Smooth muscle cell (in vitro differentiated cells): ENCODE results near the gene GIGYF2. TPM values are rescaled to one million over a fixed set of nuclear protein-coding genes. Genes with fewer than 3 reads are reported as not detected.
A peak's percentile ranks its signal among the peaks of the same experiment; 100 is the strongest.

Source experiments
- DNase-seq: peaks from one replicate; lab custom pipeline; 2025; ENCODE audit not compliant: unreplicated experiment; lab: John Stamatoyannopoulos, UW
- H2AFZ ChIP-seq: fragments of 200-600 bp; sonication (generic); 2 replicates; pipeline ENCODE4 v1.6.0; 2016; ENCODE audit warnings: antibody characterized with exemption, low read depth, mild to moderate bottlenecking
- H3F3A ChIP-seq: fragments of 200-600 bp; sonication (generic); 2 replicates; pipeline ENCODE4 v1.6.0; 2017; ENCODE audit warnings: antibody characterized with exemption, low read depth
- H3K27ac ChIP-seq: fragments of 200-600 bp; sonication (generic); 2 replicates; pipeline ENCODE4 v1.5.1; 2016; ENCODE audit warnings: low read depth, mild to moderate bottlenecking
- H3K27me3 ChIP-seq: fragments of 200-600 bp; sonication (generic); 2 replicates; pipeline ENCODE4 v1.6.1; 2016; ENCODE audit warnings: low read depth, mild to moderate bottlenecking
- H3K36me3 ChIP-seq: fragments of 200-600 bp; sonication (generic); 2 replicates; pipeline ENCODE4 v1.5.1; 2016; ENCODE audit warnings: low read depth
- H3K4me1 ChIP-seq: fragments of 200-600 bp; sonication (generic); 2 replicates; pipeline ENCODE4 v1.5.1; 2016; ENCODE audit warnings: low read depth
- H3K4me2 ChIP-seq: fragments of 200-600 bp; sonication (generic); 2 replicates; pipeline ENCODE4 v1.6.0; 2016; ENCODE audit warnings: mild to moderate bottlenecking
- H3K4me3 ChIP-seq: fragments of 200-600 bp; sonication (generic); 2 replicates; pipeline ENCODE4 v1.5.1; 2016; ENCODE audit warnings: mild to moderate bottlenecking
- H3K79me2 ChIP-seq: fragments of 200-600 bp; sonication (generic); 2 replicates; pipeline ENCODE4 v1.6.0; 2016; ENCODE audit warnings: low read depth, mild to moderate bottlenecking
- H3K9ac ChIP-seq: fragments of 200-600 bp; sonication (generic); 2 replicates; pipeline ENCODE4 v1.6.0; 2016; ENCODE audit warnings: low read depth
- H3K9me3 ChIP-seq: fragments of 200-600 bp; sonication (generic); replicated peaks from 2 replicates; pipeline ENCODE4 v1.5.1; 2016; ENCODE audit warnings: low read depth
- H4K20me1 ChIP-seq: fragments of 200-600 bp; sonication (generic); 2 replicates; pipeline ENCODE4 v1.6.0; 2016; ENCODE audit warnings: low read depth
- CTCF ChIP-seq: fragments of 200-600 bp; sonication (generic); IDR thresholded peaks from 2 replicates; pipeline ENCODE4 v1.5.1; 2017; ENCODE audit warnings: borderline replicate concordance, mild to moderate bottlenecking, antibody characterized with exemption; ENCODE audit not compliant: insufficient read depth, poor library complexity, severe bottlenecking
- WGBS: methylation state at CpG from one replicate; pipeline ENCODE4 v1.1.7; 2016; ENCODE audit warnings: low lambda C conversion rate; 5-methylcytosine and 5-hydroxymethylcytosine counted together
- polyA plus RNA-seq: library from polyadenylated mRNA; unstranded; fragments of >200 nt; fragmentation: Nextera tagmentation; extraction: Ambion mirVana; gene quantifications from 2 replicates; pipeline ENCODE4 v1.2.1, GENCODE V29; 2016
- total RNA-seq: library from RNA; depleted of rRNA; stranded (reverse); fragments of >200 nt; gene quantifications from 2 replicates; pipeline ENCODE4 v1.2.3, GENCODE V29; 2014

Gene GIGYF2
- total and polyA plus RNA-seq, 2 experiments from 2014 or later: 16.2 to 57.6 TPM

DNA sequence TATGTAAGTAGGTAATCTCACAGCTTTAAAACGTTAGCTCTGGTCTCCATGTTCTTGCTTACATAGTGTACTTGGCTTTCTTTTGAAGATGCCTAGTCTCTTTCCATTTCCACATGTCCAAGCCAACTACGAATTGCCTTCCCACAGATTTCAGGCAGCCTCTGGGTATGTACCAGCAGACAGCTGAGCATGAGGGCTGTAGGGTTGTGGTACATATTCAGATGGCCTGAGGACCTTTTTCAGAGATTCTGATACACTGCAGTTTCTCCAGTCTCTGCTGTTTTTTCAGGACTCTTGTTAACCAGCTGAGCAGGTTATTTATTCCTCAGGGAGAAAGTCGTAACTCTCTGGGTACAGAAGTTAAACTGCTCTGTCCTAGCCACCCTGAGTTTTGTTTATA is 82.3 kb downstream of the GIGYF2 start:
- no peaks in the 10 kb centered on the region for H3K27me3 ChIP-seq
- WGBS: 72% methylated on average over 3 of the region's 3 CpGs
- no peaks in the 10 kb centered on the region for H3K9me3 ChIP-seq
- no peak for TF ChIP-seq CTCF
- DNase-seq: no peak
- H3F3A ChIP-seq: peaks cover 3% of the 10 kb centered on the region
- H3K36me3 ChIP-seq: no peaks in the 10 kb centered on the region
- H3K9ac ChIP-seq: no peak overlapping the region
- H3K79me2 ChIP-seq: no peaks in the 10 kb centered on the region
- H4K20me1 ChIP-seq: peaks cover 7% of the 10 kb centered on the region
- no peak overlapping the region for H3K4me3 ChIP-seq
- H3K4me1 ChIP-seq: peaks cover 15% of the 10 kb centered on the region
- H2AFZ ChIP-seq: no peak overlapping the region
- no peak overlapping the region for H3K4me2 ChIP-seq
- no peak overlapping the region for H3K27ac ChIP-seq

DNA sequence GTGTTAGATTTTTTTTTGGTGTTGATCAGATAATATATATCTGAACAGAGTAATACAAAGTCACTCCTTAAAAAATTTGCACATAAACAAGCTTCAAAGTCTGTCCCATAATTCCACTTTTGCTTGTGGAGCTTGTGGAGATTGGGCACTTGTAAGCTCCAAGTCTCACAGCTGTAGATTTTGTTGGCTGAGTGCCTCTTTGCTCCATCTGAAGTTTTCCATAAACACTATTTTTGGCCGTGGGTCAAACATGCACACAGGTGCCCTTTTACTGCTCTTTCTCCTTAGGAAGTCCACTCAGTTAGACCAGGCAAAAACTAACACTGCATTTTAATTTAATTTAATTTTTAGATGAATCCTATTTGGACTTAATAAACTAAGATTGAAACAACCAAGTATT is 82.8 kb downstream of the GIGYF2 start:
- no peak overlapping the region for H3K4me3 ChIP-seq
- peaks cover 3% of the 10 kb centered on the region for H3F3A ChIP-seq
- H3K4me1 ChIP-seq: peaks cover 15% of the 10 kb centered on the region
- no peak overlapping the region for H3K27ac ChIP-seq
- H3K79me2 ChIP-seq: no peaks in the 10 kb centered on the region
- TF ChIP-seq CTCF: no peak
- H3K9me3 ChIP-seq: no peaks in the 10 kb centered on the region
- H2AFZ ChIP-seq: no peak overlapping the region
- no peaks in the 10 kb centered on the region for H3K27me3 ChIP-seq
- no peak overlapping the region for H3K9ac ChIP-seq
- H4K20me1 ChIP-seq: peaks cover 7% of the 10 kb centered on the region
- no peaks in the 10 kb centered on the region for H3K36me3 ChIP-seq
- 95% methylated on average over 1 of the region's 1 CpG for WGBS
- no peak overlapping the region for H3K4me2 ChIP-seq
- DNase-seq: no peak

GRCh38 chr2:232781765-232782164 is 84.6 kb downstream of the GIGYF2 start:
- H3K4me1 ChIP-seq: peaks cover 9% of the 10 kb centered on the region
- no peak for DNase-seq
- H3K9me3 ChIP-seq: no peaks in the 10 kb centered on the region
- no peak overlapping the region for H3K4me2 ChIP-seq
- H4K20me1 ChIP-seq: peaks cover under 1% of the 10 kb centered on the region
- no peak overlapping the region for H3K9ac ChIP-seq
- H3K27ac ChIP-seq: peak overlapping the region; percentile 40
- H3K27me3 ChIP-seq: no peaks in the 10 kb centered on the region
- no peak overlapping the region for H2AFZ ChIP-seq
- TF ChIP-seq CTCF: no peak
- no peak overlapping the region for H3K4me3 ChIP-seq
- no peaks in the 10 kb centered on the region for H3K36me3 ChIP-seq
- H3K79me2 ChIP-seq: no peaks in the 10 kb centered on the region
- peaks cover 3% of the 10 kb centered on the region for H3F3A ChIP-seq

GRCh38 chr2:232783278-232783677 is 86.1 kb downstream of the GIGYF2 start:
- Histone ChIP-seq H4K20me1 (no peaks in the 10 kb centered on the region), H3K36me3 (no peaks in the 10 kb centered on the region), H3K9ac (no peak overlapping the region), H3K27ac (no peak overlapping the region), H3K4me3 (no peak overlapping the region), H3K4me2 (no peak overlapping the region), H3K27me3 (no peaks in the 10 kb centered on the region), H3K9me3 (no peaks in the 10 kb centered on the region), H3K79me2 (no peaks in the 10 kb centered on the region), H2AFZ (no peak overlapping the region), H3F3A (peaks cover 3% of the 10 kb centered on the region), H3K4me1 (no peaks in the 10 kb centered on the region)
- TF ChIP-seq CTCF: no peak
- DNase-seq: no peak
